IPS-15b (cell line): Measurements from ENCODE around the gene CD52.

ENCODE experiments used
- H3K27me3 ChIP-seq: one replicate; pipeline ENCODE4 v1.6.1; 2013; ENCODE audit warnings: low read length; ENCODE audit not compliant: control insufficient read depth, insufficient read depth
- H3K36me3 ChIP-seq: one replicate; pipeline ENCODE4 v1.6.1; 2013; ENCODE audit warnings: low read length; ENCODE audit not compliant: control insufficient read depth, insufficient read depth
- H3K4me1 ChIP-seq: one replicate; pipeline ENCODE4 v1.6.1; 2013; ENCODE audit warnings: mild to moderate bottlenecking, low read length; ENCODE audit not compliant: control insufficient read depth, insufficient read depth
- H3K4me3 ChIP-seq: one replicate; pipeline ENCODE4 v1.5.1; 2013; ENCODE audit warnings: low read depth, low read length
- H3K9ac ChIP-seq: one replicate; pipeline ENCODE4 v1.6.1; 2013; ENCODE audit warnings: low read depth, mild to moderate bottlenecking, low read length
- H3K9me3 ChIP-seq: one replicate; pipeline ENCODE4 v1.6.1; 2013; ENCODE audit warnings: mild to moderate bottlenecking, low read length; ENCODE audit not compliant: control insufficient read depth, insufficient read depth

CD52 gene

DNA sequence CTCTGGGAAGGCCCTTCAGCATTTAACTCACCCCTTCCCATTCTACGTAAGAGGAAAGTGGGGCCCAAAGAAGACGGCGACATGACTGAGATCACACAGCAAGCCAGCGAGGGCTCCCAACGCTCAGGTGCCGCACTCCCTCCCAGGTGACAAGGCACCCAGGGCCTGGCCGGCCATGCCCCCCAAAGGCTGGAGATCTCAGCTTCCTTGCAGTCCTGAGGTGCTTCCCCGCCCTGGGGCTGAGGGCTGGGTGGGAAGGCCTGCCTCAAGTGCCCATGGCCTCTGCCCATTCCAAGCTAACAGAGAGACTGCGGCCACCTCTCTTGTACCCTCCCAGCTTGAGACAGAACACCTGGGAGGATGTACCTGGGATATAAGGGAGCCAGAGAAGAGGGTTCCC lies 37.2 kb downstream of the CD52 start:
- Histone ChIP-seq H3K4me1 (peaks cover 11% of the 10 kb centered on the region), H3K4me3 (no peak overlapping the region), H3K9me3 (no peaks in the 10 kb centered on the region), H3K27me3 (peaks cover 8% of the 10 kb centered on the region), H3K36me3 (no peaks in the 10 kb centered on the region), H3K9ac (no peak overlapping the region)

GRCh38 chr1:26356106-26356505 lies 38.3 kb downstream of the CD52 start:
- Histone ChIP-seq H3K9me3 (no peaks in the 10 kb centered on the region), H3K9ac (no peak overlapping the region), H3K36me3 (no peaks in the 10 kb centered on the region), H3K4me1 (peaks cover 14% of the 10 kb centered on the region), H3K27me3 (peaks cover 15% of the 10 kb centered on the region), H3K4me3 (no peak overlapping the region)

- Histone ChIP-seq H3K9ac (no peak overlapping the region), H3K4me3 (no peak overlapping the region)
Measured at GRCh38 chr1:26357121-26357602, 39.4 kb downstream of the CD52 start.

GRCh38 chr1:26358411-26359384 lies 40.9 kb downstream of the CD52 start:
- Histone ChIP-seq H3K9ac (no peak overlapping the region), H3K36me3 (no peaks in the 10 kb centered on the region), H3K4me3 (peak overlapping the region; percentile 11), H3K4me1 (peaks cover 13% of the 10 kb centered on the region), H3K27me3 (peaks cover 36% of the 10 kb centered on the region), H3K9me3 (no peaks in the 10 kb centered on the region)

More at GRCh38 chr1:26357121-26357602, 39.4 kb downstream of the CD52 start:
- H3K9me3 ChIP-seq, result no peaks in the 10 kb centered on the region
- H3K36me3 ChIP-seq, result no peaks in the 10 kb centered on the region
- H3K4me1 ChIP-seq, result peaks cover 13% of the 10 kb centered on the region
- peaks cover 25% of the 10 kb centered on the region for H3K27me3 ChIP-seq

- H3K9me3 ChIP-seq, result no peaks in the 10 kb centered on the region
- H3K4me1 ChIP-seq, result peaks cover 13% of the 10 kb centered on the region
- peak overlapping the region; percentile 67 for H3K4me3 ChIP-seq
- H3K9ac ChIP-seq, result no peak overlapping the region
- peaks cover 44% of the 10 kb centered on the region for H3K27me3 ChIP-seq
- H3K36me3 ChIP-seq, result no peaks in the 10 kb centered on the region
Measured at GRCh38 chr1:26359981-26360806, 42.4 kb downstream of the CD52 start.

DNA sequence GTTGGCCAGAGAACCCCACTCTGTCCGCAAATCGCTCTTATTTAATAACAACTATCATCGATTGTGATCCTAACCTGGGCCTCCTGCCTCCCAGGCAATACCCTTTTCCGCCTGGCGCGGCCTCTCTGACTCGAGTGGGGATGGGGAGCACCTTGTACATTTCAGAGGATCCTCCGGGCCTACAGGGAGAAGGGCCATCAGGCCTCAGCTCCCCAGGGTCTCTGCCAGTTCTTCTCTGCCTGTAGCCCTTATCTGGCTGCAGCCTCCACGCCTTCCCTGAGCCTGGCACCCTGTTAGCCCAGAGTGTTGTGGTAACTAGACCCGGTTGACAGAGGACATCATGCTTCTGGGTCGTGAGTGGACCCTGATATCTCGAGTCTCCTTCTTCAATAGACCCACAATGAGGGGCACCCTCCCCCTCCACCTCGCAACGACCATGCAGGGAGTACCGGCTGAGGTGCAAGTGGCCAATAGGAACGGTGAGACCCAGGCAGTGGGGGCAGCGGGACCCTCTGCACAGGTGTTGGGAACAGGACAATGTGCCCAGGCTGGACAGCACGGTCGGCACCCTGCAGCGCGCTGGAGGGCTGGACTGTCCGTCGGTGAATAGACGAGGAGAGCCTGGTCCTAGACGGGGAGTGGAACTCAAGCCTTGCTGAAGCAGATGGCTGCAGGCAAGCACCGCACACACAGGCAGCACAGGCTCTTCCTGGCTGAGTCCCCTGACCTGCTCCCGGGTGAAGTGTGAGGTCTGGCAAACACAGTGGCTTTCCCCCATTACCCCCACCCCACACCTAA lies 43.2 kb downstream of the CD52 start:
- Histone ChIP-seq H3K27me3 (peaks cover 49% of the 10 kb centered on the region), H3K9ac (no peak overlapping the region), H3K4me3 (peak overlapping the region; percentile 67), H3K36me3 (no peaks in the 10 kb centered on the region), H3K4me1 (peaks cover 13% of the 10 kb centered on the region), H3K9me3 (no peaks in the 10 kb centered on the region)

- Histone ChIP-seq H3K4me3 (no peak overlapping the region), H3K27me3 (peaks cover 49% of the 10 kb centered on the region), H3K36me3 (no peaks in the 10 kb centered on the region), H3K9ac (no peak overlapping the region), H3K9me3 (no peaks in the 10 kb centered on the region), H3K4me1 (peaks cover 13% of the 10 kb centered on the region)
Measured at GRCh38 chr1:26361605-26362122, 43.9 kb downstream of the CD52 start.

DNA sequence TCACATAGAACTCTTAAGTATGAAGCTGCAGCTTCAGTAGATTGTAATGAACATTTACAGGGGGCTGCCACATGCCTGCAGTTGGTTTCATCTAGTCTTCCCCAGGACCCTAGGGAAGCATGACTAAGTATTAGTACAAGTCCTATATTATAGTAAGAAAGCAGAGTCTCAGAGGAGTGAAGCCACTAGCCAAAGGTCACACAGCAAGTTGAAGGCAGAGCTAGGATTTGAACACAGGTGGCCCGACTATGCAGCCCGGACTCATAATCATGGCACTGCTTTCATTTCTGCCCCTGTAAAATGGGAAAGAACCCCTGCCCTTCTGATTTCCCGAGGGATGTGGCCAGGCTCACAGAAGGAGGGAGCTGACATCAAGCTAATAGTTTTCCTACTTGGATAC lies 44.6 kb downstream of the CD52 start:
- Histone ChIP-seq H3K4me1 (peaks cover 13% of the 10 kb centered on the region), H3K27me3 (peaks cover 49% of the 10 kb centered on the region), H3K9ac (no peak overlapping the region), H3K4me3 (no peak overlapping the region), H3K36me3 (no peaks in the 10 kb centered on the region), H3K9me3 (no peaks in the 10 kb centered on the region)

- Histone ChIP-seq H3K4me1 (peaks cover 10% of the 10 kb centered on the region), H3K27me3 (peaks cover 45% of the 10 kb centered on the region), H3K36me3 (no peaks in the 10 kb centered on the region), H3K9me3 (no peaks in the 10 kb centered on the region), H3K4me3 (no peak overlapping the region), H3K9ac (peak overlapping the region; percentile 26)
Measured at GRCh38 chr1:26363549-26364448, 46.0 kb downstream of the CD52 start.

GRCh38 chr1:26364956-26365355 lies 47.2 kb downstream of the CD52 start:
- Histone ChIP-seq H3K4me1 (peaks cover 6% of the 10 kb centered on the region), H3K4me3 (no peak overlapping the region), H3K36me3 (no peaks in the 10 kb centered on the region), H3K27me3 (peaks cover 41% of the 10 kb centered on the region), H3K9me3 (no peaks in the 10 kb centered on the region), H3K9ac (no peak overlapping the region)
